Muscle layer of colon (tissue), 2 donors: ENCODE measurements around the gene QRFP.
"Not testable (repeated sequence)": the region's sequence is repeated elsewhere in the genome, so short reads cannot be mapped to it uniquely, and the experiment has no call there.

Source experiments
- H3K27ac ChIP-seq: one replicate; pipeline ENCODE4 v1.7.0; 2013; ENCODE audit warnings: low read depth, mild to moderate bottlenecking, low read length, moderate library complexity
- H3K27me3 ChIP-seq, 2 donors: one replicate each; pipeline ENCODE4 v1.7.0; 2013; ENCODE audit warnings: low read length in 2 of 2, mild to moderate bottlenecking in 2 of 2; ENCODE audit not compliant: insufficient read depth in 2 of 2, control insufficient read depth in 1 of 2
- H3K36me3 ChIP-seq: one replicate; pipeline ENCODE4 v1.7.0; 2013; ENCODE audit warnings: mild to moderate bottlenecking, low read length; ENCODE audit not compliant: insufficient read depth
- H3K4me1 ChIP-seq: one replicate; pipeline ENCODE4 v1.7.0; 2013; ENCODE audit warnings: mild to moderate bottlenecking, low read length; ENCODE audit not compliant: insufficient read depth
- H3K4me3 ChIP-seq, 2 donors: one replicate each; pipeline ENCODE4 v1.7.0; 2013; ENCODE audit warnings: low read length in 2 of 2, low read depth in 1 of 2, mild to moderate bottlenecking in 1 of 2, moderate library complexity in 1 of 2
- H3K9ac ChIP-seq: one replicate; pipeline ENCODE4 v1.7.0; 2013; ENCODE audit warnings: low read length
- H3K9me3 ChIP-seq: one replicate; pipeline ENCODE4 v1.7.0; 2013; ENCODE audit warnings: mild to moderate bottlenecking, low read length
- donor health status: abdominal sarcoma.
- donor health status: Adenocarcinoma of cecum.

Gene QRFP

GRCh38 chr9:130860458-130861316, 35.9 kb downstream of the QRFP start:
- peak overlapping the region; percentile 31 for H3K9ac ChIP-seq
- H3K36me3 ChIP-seq, result peaks cover 52% of the 10 kb centered on the region
- H3K27ac ChIP-seq, result peak overlapping the region; percentile 50
- H3K4me3 ChIP-seq, result peak overlapping the region in 1 of 2 donors; percentile 6
- no peaks in the 10 kb centered on the region for H3K27me3 ChIP-seq
- peaks cover 83% of the 10 kb centered on the region for H3K4me1 ChIP-seq
- H3K9me3 ChIP-seq, result no peaks in the 10 kb centered on the region

GRCh38 chr9:130858739-130859705, 37.6 kb downstream of the QRFP start:
- Histone ChIP-seq H3K4me1 (peaks cover 80% of the 10 kb centered on the region), H3K36me3 (peaks cover 59% of the 10 kb centered on the region), H3K27me3 (no peaks in the 10 kb centered on the region), H3K9me3 (no peaks in the 10 kb centered on the region), H3K4me3 (no peak overlapping the region), H3K9ac (peak overlapping the region; percentile 32), H3K27ac (peak overlapping the region; percentile 75)

GRCh38 chr9:130857864-130858738, 38.5 kb downstream of the QRFP start:
- H3K4me3 ChIP-seq, result peak overlapping the region in 1 of 2 donors; percentile 13
- H3K27ac ChIP-seq, result peak overlapping the region; percentile 75
- H3K36me3 ChIP-seq, result peaks cover 58% of the 10 kb centered on the region
- H3K27me3 ChIP-seq, result no peaks in the 10 kb centered on the region
- H3K4me1 ChIP-seq, result peaks cover 78% of the 10 kb centered on the region
- H3K9ac ChIP-seq, result peak overlapping the region; percentile 9
- no peaks in the 10 kb centered on the region for H3K9me3 ChIP-seq

GRCh38 chr9:130856474-130856873, 40.1 kb downstream of the QRFP start:
- Histone ChIP-seq H3K4me1 (peaks cover 62% of the 10 kb centered on the region), H3K9ac (no peak overlapping the region), H3K9me3 (no peaks in the 10 kb centered on the region), H3K4me3 (no peak overlapping the region), H3K27ac (no peak overlapping the region), H3K36me3 (peaks cover 49% of the 10 kb centered on the region), H3K27me3 (no peaks in the 10 kb centered on the region)

- H3K36me3 ChIP-seq, result peaks cover 44% of the 10 kb centered on the region
- H3K27me3 ChIP-seq, result no peaks in the 10 kb centered on the region
- H3K9me3 ChIP-seq, result no peaks in the 10 kb centered on the region
- no peak overlapping the region for H3K9ac ChIP-seq
- H3K4me3 ChIP-seq, result no peak overlapping the region
- H3K4me1 ChIP-seq, result peaks cover 52% of the 10 kb centered on the region
- no peak overlapping the region for H3K27ac ChIP-seq
These were observed 41.8 kb downstream of the QRFP start for GRCh38 chr9:130854835-130855234.

DNA sequence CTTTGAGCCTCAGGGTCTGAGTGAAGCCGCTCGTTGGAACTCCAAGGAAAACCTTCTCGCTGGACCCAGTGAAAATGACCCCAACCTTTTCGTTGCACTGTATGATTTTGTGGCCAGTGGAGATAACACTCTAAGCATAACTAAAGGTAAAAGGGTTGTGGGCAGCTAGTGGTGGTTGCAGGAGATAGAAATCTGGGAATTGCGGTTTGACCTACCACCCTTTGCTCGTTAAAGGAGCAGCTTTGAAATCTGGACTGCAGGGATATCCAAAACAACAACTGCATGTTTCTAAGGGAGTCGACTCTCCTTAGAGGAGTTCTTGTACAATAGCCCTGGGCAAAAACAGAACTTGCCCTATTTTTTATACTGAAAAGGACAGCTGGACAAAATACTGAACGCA, 42.5 kb downstream of the QRFP start:
- H3K27me3 ChIP-seq, result no peaks in the 10 kb centered on the region
- no peak overlapping the region for H3K9ac ChIP-seq
- no peak overlapping the region for H3K4me3 ChIP-seq
- H3K27ac ChIP-seq, result no peak overlapping the region
- H3K36me3 ChIP-seq, result peaks cover 43% of the 10 kb centered on the region
- peaks cover 53% of the 10 kb centered on the region for H3K4me1 ChIP-seq
- H3K9me3 ChIP-seq, result no peaks in the 10 kb centered on the region

GRCh38 chr9:130852801-130853200, 43.8 kb downstream of the QRFP start:
- H3K9ac ChIP-seq, result no peak overlapping the region
- H3K9me3 ChIP-seq, result no peaks in the 10 kb centered on the region
- H3K27me3 ChIP-seq, result no peaks in the 10 kb centered on the region
- H3K36me3 ChIP-seq, result peaks cover 40% of the 10 kb centered on the region
- H3K4me3 ChIP-seq, result no peak overlapping the region
- H3K4me1 ChIP-seq, result peaks cover 53% of the 10 kb centered on the region
- peak overlapping the region; percentile 64 for H3K27ac ChIP-seq

GRCh38 chr9:130849356-130849755, 47.3 kb downstream of the QRFP start:
- Histone ChIP-seq H3K4me1 (peaks cover 65% of the 10 kb centered on the region), H3K9me3 (no peaks in the 10 kb centered on the region), H3K36me3 (peaks cover 10% of the 10 kb centered on the region), H3K9ac (no peak overlapping the region), H3K27me3 (no peaks in the 10 kb centered on the region), H3K27ac (peak overlapping the region; percentile 69), H3K4me3 (no peak overlapping the region)

DNA sequence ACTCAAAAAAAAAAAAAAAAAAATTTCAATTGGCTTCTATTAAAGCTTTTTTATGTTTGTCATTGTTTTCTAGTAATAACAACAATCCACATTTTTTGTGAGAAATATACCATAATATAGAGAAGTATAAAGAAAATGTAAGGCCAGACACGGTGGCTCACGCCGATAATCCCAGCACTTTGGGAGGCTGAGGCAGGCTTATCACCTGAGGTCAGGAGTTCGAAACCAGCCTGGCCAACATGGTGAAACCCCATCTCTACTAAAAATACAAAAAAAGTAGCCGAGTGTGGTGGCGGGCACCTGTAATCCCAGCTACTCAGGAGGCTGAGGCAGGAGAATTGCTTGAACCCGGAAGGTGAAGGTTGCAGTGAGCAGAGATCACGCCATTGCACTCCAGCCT, 48.1 kb downstream of the QRFP start:
- not testable (repeated sequence) for H3K36me3 ChIP-seq, H3K9me3 ChIP-seq, H3K27me3 ChIP-seq, H3K4me3 ChIP-seq, H3K9ac ChIP-seq
- Histone ChIP-seq H3K27ac (peak overlapping the region; percentile 93), H3K4me1 (peaks cover 65% of the 10 kb centered on the region)

- H3K4me3 ChIP-seq, result peak overlapping the region in 1 of 2 donors; percentile 17
- H3K36me3 ChIP-seq, result peaks cover 4% of the 10 kb centered on the region
- H3K27me3 ChIP-seq, result no peaks in the 10 kb centered on the region
- H3K27ac ChIP-seq, result peak overlapping the region; percentile 93
- H3K9ac ChIP-seq, result peak overlapping the region; percentile 29
- peaks cover 72% of the 10 kb centered on the region for H3K4me1 ChIP-seq
- no peaks in the 10 kb centered on the region for H3K9me3 ChIP-seq
These were observed 49.0 kb downstream of the QRFP start for GRCh38 chr9:130847306-130848217.
